HG03469 (cell line): Measurements from ENCODE around the gene SSH2.
A peak's percentile ranks its signal among the peaks of the same experiment; 100 is the strongest.

Experiments
- ATAC-seq: cut with Tn5 transposase; IDR thresholded peaks from one replicate; pipeline ENCODE4 v1.9.1; 2021; ENCODE audit warnings: mild to moderate bottlenecking, moderate library complexity, moderate number of reproducible peaks; ENCODE audit not compliant: unreplicated experiment

The SSH2 gene

DNA sequence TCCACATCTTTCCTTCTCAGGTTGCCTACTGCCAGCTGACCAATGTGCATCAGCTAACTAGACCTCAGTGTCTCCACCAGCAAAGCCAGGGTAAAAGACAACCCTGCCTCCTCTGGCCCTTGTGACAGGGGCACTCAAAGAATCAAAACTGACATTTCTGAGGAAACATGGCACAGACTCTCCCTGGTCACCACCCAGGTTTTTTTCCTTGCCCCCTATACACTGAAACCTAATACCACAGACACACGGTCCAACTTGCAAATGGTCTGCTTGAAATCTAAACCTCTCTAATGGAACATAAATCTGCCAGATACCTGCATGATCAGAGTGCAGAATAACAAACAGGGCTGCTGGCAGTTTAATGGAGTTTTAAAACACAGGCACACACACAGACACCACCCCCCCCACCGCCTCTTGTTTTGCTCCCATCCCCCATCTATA, 287.8 kb downstream of the SSH2 start:
- ATAC-seq = no peak

DNA sequence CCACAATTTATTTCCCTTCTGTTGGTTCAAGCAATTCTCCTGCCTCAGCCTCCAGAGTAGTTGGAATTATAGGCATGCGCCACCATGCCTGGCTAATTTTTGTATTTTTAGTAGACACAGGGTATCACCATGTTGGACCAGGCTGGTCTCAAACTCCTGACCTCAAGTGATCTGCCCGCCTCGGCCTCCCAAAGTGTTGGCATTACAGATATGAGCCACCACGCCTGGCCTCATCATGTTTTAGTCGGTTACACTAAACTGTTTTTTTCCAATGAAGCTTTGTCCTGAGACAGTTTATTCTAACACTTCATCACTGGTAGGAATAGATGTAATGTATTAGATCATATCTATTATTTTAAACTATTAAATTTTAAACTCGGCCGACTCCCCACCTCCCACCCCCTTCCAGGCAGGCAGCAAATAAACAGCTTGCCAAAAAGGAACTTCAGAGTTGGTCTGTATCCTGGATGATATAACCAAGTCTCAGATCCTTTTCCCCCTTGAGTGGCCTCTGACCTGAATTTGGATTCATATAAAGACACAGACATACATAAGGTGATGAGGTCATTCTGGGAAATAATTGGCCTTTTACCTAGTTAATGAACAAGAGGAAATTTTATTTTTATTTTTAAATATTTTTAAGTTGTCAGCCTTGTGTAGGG, 288.9 kb downstream of the SSH2 start:
- ATAC-seq = no peak

GRCh38 chr17:29640413-29640812, 289.6 kb downstream of the SSH2 start:
- ATAC-seq = no peak

DNA sequence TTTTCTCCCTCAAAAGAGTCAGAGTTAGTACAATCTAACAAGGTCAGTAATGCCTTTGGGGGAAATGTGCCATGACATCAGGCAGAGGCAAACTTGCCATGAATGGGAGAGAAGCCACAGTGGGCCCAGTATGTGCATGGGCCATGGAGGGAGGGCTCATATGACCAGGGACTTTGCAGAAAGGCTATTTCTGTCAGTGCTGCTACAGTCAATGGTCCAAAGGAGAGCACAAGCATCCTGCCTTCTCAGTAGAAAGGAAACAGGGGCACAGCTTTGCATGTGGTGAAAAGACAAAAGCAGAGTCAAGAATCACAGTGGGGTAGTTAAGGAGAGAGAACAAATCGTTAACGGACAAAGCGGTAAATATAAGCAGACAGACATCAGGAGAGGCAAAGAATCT, 296.1 kb downstream of the SSH2 start:
- ATAC-seq = no peak

- ATAC-seq = no peak
Observed at GRCh38 chr17:29630630-29631193, 299.3 kb downstream of the SSH2 start.

- no peak for ATAC-seq
Observed at GRCh38 chr17:29629839-29630238, 300.2 kb downstream of the SSH2 start.

DNA sequence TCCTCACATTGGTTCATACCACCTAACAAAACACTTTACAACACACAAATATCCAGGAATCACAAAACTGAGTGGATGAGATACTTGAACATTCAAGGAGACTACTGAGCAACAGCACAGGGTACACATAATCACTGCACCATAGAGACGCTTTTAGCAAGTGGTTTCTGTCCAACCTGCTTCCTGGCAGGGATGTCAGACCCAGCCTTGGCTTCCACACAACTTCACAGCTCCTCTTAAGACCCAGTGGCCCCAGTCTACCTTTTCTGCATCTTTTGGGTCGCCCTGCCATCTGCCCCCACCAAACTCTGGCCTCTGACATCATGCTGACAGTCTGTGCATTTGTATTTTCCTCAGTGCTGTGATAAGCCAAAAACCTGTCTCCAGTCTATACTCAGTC, 301.4 kb downstream of the SSH2 start:
- ATAC-seq = no peak

GRCh38 chr17:29627951-29628350, 302.1 kb downstream of the SSH2 start:
- ATAC-seq = no peak

GRCh38 chr17:29625037-29625750, 304.8 kb downstream of the SSH2 start:
- no peak for ATAC-seq

DNA sequence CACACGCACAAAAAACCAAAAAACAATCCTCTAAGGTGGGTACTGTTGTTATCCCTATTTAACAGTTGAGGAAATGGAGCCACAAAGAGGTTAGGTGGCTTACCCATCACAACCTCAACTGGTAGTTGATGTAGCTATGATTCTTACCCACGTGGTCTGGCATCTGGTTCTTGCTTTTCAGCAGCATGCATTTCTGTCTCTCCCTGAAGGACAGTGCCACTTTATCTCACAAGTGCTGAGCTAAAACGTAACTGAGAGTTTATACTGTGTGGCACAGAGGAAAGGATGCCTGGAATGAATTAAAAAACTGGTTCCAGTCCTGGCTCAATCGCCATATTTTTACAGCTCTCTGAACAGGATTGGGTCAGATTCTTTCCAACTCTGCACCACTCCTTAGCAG, 305.4 kb downstream of the SSH2 start:
- no peak for ATAC-seq

- ATAC-seq = no peak
Observed at GRCh38 chr17:29623283-29623647, 306.8 kb downstream of the SSH2 start.

GRCh38 chr17:29622337-29623282, 307.4 kb downstream of the SSH2 start, which contains the start of gene CORO6:
Gene CORO6 (minus strand): TSS chr17:29622912. CDS start chr17:29621421, 1,491 bp downstream.
- no peak for ATAC-seq

GRCh38 chr17:29621751-29622194, 308.3 kb downstream of the SSH2 start:
- ATAC-seq = no peak

GRCh38 chr17:29620779-29621500, 309.1 kb downstream of the SSH2 start:
- ATAC-seq = no peak

- ATAC-seq = no peak
Observed at GRCh38 chr17:29620271-29620670, 309.8 kb downstream of the SSH2 start.

GRCh38 chr17:29619251-29619650, 310.8 kb downstream of the SSH2 start:
- ATAC-seq = no peak

DNA sequence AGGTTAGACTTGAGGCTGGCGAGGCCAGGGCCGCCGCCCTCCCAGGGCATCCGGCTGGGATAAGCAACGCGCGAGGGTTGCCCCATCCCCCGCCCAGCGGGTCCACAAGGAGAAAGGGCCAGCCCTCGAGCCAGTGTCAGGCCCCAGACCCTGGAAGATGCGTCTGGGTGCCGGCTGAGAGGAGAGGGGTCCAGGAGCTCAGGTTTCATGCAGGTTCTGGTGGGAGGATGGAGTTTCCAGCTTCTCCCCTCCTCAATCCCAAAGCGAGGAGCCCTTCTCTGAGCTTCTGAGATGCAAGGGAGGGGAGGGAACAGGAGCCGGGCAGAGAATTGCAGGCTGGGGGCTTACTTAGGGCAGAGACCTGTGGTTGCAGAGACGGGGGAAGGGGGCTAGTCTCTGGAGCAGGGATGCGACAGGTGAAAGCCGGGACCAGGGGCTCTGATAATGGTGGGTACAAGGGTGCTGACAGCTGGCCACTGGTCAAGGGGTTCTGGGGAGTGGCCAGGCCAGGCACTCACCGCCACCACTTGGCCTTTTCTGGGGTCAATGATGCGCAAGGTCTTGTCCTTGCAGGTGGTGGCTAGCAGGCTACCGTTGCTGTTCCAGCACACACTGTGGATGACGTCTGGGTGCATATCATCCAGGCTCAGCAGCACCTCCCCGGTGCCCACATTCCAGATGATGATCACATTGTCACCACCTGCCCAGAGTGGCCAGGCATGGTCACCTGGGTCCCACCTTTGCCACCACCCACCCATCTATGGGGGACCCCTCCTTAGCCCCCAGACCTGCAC, 311.6 kb downstream of the SSH2 start:
- ATAC-seq = no peak

- no peak for ATAC-seq
Observed at GRCh38 chr17:29617481-29618271, 312.4 kb downstream of the SSH2 start.

- peak; percentile 33 for ATAC-seq
Observed at GRCh38 chr17:29617125-29617480, 312.9 kb downstream of the SSH2 start.
